CD4-positive, alpha-beta T cell treated with Interleukin-6 for 4 hours (primary cell): ENCODE data around the gene CXorf51A.
"Not testable (repeated sequence)": the region's sequence is repeated elsewhere in the genome, so short reads cannot be mapped to it uniquely, and the experiment has no call there.

Source experiments
- DNase-seq: peaks from one replicate; pipeline ENCODE4 v3.0.0-alpha.2; 2020; ENCODE audit warnings: mixed read lengths

CXorf51A gene

DNA sequence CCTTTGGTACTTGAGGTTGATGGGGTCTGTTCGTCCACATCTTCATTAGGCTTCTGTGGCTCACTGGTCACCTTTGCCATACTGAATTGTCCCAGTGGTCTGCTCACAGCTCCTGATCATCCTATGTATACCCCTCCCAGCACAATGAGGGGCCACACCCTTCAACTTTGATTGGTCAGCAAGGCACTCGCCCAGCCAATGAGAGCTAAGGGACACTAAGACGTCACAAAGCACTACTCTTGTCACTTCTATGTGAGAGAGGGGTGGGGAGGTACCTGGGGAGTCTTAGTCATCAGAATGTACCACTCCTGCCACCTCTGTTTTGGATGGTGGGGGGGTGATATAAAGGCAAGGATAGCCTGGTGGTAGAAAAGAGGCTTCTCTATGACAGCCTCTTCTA, at the start of gene CXorf51A:
TSS of gene CXorf51A (minus strand) at position 101 of the 400 bp plus-strand sequence. CDS start at position 80, 21 bp downstream.
- not testable (repeated sequence) for DNase-seq

DNA sequence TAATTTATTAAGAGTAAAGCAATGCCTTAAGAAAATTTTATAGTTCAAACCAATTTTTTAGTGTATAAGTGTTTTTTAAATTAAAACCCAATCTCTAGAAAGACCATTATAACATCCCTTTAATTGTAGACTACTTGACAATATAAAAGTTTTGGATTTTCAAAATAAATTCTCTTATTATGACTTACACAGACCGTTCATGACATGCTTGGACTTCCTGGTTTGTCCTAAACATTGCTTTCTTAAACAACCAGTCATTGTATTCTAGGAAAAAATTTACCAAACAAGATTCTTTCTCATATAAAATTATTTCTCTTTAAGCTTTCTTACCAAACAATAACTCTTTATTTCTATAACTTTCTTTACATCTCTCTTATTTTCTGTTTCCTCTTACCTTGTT, 49.0 kb upstream of the CXorf51A start:
- no peak for DNase-seq

DNA sequence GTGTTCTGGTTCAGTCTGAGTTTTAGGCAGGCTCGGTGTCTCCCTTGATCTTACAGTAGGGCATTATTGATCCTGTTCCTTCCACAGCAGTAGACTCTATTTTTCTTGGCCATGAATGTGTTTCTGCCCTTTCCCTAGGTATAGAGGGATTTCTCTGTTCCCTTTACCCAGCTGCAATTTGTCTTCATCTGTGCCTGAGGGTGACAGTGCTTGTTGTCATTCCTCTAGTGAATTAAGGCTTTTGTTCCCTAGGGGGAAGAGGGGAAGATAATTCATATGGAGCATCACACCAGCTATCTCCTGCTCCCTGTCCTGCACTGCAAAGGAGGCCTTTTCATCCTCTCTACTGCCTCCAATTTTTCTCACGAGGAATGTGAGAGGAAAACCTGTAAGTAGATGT, 39.7 kb upstream of the CXorf51A start:
- no peak for DNase-seq

DNA sequence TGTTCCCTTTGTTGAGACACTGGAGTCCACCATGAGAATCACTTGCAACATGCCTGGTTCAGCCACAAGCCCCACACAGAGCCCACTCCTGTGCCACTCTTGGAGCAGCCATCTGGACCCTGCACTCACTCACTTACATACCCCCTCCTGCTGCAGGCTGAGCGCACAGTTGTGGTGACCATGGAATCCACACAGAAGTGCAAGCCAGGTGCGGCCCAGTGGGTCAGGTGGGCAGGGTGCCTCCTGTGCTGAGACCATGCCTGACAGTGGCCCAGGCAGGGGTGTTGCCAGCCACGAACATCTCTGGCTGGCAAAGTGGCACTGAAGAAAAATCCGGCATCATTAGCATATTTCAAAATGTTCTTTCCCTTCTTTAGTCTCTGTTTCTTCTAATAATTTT, 17.4 kb upstream of the CXorf51A start:
- DNase-seq, result no peak

DNA sequence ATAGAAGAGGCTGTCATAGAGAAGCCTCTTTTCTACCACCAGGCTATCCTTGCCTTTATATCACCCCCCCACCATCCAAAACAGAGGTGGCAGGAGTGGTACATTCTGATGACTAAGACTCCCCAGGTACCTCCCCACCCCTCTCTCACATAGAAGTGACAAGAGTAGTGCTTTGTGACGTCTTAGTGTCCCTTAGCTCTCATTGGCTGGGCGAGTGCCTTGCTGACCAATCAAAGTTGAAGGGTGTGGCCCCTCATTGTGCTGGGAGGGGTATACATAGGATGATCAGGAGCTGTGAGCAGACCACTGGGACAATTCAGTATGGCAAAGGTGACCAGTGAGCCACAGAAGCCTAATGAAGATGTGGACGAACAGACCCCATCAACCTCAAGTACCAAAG, 5.1 kb downstream of the CXorf51A start, which contains the start of gene CXorf51B:
TSS of gene CXorf51B (plus strand) at position 301 of the 400 bp plus-strand sequence. CDS start at position 322, 21 bp downstream.
- not testable (repeated sequence) for DNase-seq
